MM.1S (cell line): ENCODE measurements around the gene CBLB.

Experiments used
- DNase-seq: peaks from one replicate; pipeline ENCODE4 v3.0.0-alpha.2; 2015
- H2AFZ ChIP-seq: fragments of 300-600 bp; sonication (generic); 2 replicates; pipeline ENCODE4 v1.6.0; 2016; ENCODE audit warnings: antibody characterized with exemption, low read length
- H3F3A ChIP-seq: fragments of 300-600 bp; sonication (generic); 2 replicates; pipeline ENCODE4 v1.6.1; 2016; ENCODE audit warnings: mild to moderate bottlenecking, antibody characterized with exemption, low read length, moderate library complexity, mixed read lengths; ENCODE audit not compliant: insufficient read depth
- H3K27ac ChIP-seq: fragments of 300-600 bp; sonication (generic); 2 replicates; pipeline ENCODE4 v1.5.1; 2016; ENCODE audit warnings: mild to moderate bottlenecking, low read length
- H3K27me3 ChIP-seq: fragments of 300-600 bp; sonication (generic); replicated peaks from 2 replicates; pipeline ENCODE4 v1.6.0; 2016; ENCODE audit warnings: low read length; ENCODE audit not compliant: insufficient read depth
- H3K36me3 ChIP-seq: fragments of 300-600 bp; sonication (generic); replicated peaks from 2 replicates; pipeline ENCODE4 v1.6.1; 2016; ENCODE audit warnings: mild to moderate bottlenecking, low read length, mixed read lengths; ENCODE audit not compliant: insufficient read depth
- H3K4me1 ChIP-seq: fragments of 300-600 bp; sonication (generic); 2 replicates; pipeline ENCODE4 v1.6.1; 2016; ENCODE audit warnings: low read length, mixed read lengths
- H3K4me2 ChIP-seq: fragments of 300-600 bp; sonication (generic); 2 replicates; pipeline ENCODE4 v1.6.0; 2016; ENCODE audit warnings: low read depth, low read length
- H3K4me3 ChIP-seq: fragments of 300-600 bp; sonication (generic); 2 replicates; pipeline ENCODE4 v1.5.1; 2016; ENCODE audit warnings: low read length, mixed read lengths
- H3K79me2 ChIP-seq: fragments of 300-600 bp; sonication (generic); 2 replicates; pipeline ENCODE4 v1.6.1; 2016; ENCODE audit warnings: mixed run types, low read length, mixed read lengths
- H3K9ac ChIP-seq: fragments of 300-600 bp; sonication (generic); 2 replicates; pipeline ENCODE4 v1.6.1; 2016; ENCODE audit warnings: low read length, mixed read lengths
- H3K9me2 ChIP-seq: fragments of 300-600 bp; sonication (generic); replicated peaks from 2 replicates; pipeline ENCODE4 v1.6.1; 2016; ENCODE audit warnings: mild to moderate bottlenecking, low read length, mixed read lengths; ENCODE audit not compliant: insufficient read depth
- H3K9me3 ChIP-seq: fragments of 300-600 bp; sonication (generic); replicated peaks from 2 replicates; pipeline ENCODE4 v1.6.1; 2016; ENCODE audit warnings: mild to moderate bottlenecking, low read length, mixed read lengths; ENCODE audit not compliant: insufficient read depth
- H4K20me1 ChIP-seq: fragments of 300-600 bp; sonication (generic); 2 replicates; pipeline ENCODE4 v1.6.1; 2016; ENCODE audit warnings: mild to moderate bottlenecking, low read length, moderate library complexity, mixed read lengths; ENCODE audit not compliant: insufficient read depth
- CTCF ChIP-seq: fragments of 300-600 bp; sonication (generic); IDR thresholded peaks from 2 replicates; pipeline ENCODE4 v1.5.1; 2016; ENCODE audit warnings: antibody characterized with exemption, low read length, mixed read lengths
- EZH2 ChIP-seq: fragments of 300-600 bp; sonication (generic); optimal IDR thresholded peaks from 2 replicates; pipeline ENCODE3; 2017; ENCODE audit warnings: low read depth, mild to moderate bottlenecking, antibody characterized with exemption, low read length, mixed read lengths
- EZH2phosphoT487 ChIP-seq: fragments of 300-600 bp; sonication (generic); IDR thresholded peaks from 2 replicates; pipeline ENCODE4 v1.6.1; 2018; ENCODE audit warnings: antibody characterized with exemption, low read length

CBLB gene

GRCh38 chr3:105700575-105700974 lies 168.2 kb downstream of the CBLB start:
- DNase-seq, result no peak
- H3K4me2 ChIP-seq, result no peak overlapping the region
- H3K4me3 ChIP-seq, result no peak overlapping the region
- no peak overlapping the region for H3K27ac ChIP-seq
- TF ChIP-seq EZH2phosphoT487, result no peak
- no peak for TF ChIP-seq EZH2
- no peak for TF ChIP-seq CTCF
- H3K27me3 ChIP-seq, result no peaks in the 10 kb centered on the region
- no peak overlapping the region for H3K9ac ChIP-seq
- H2AFZ ChIP-seq, result no peak overlapping the region
- no peaks in the 10 kb centered on the region for H3K9me3 ChIP-seq
- H3K36me3 ChIP-seq, result no peaks in the 10 kb centered on the region
- no peaks in the 10 kb centered on the region for H3K9me2 ChIP-seq
- H4K20me1 ChIP-seq, result no peaks in the 10 kb centered on the region
- no peaks in the 10 kb centered on the region for H3K79me2 ChIP-seq
- no peaks in the 10 kb centered on the region for H3K4me1 ChIP-seq
- H3F3A ChIP-seq, result no peaks in the 10 kb centered on the region

- Histone ChIP-seq H3K4me1 (no peaks in the 10 kb centered on the region), H3K36me3 (no peaks in the 10 kb centered on the region), H2AFZ (no peak overlapping the region), H3K9me3 (no peaks in the 10 kb centered on the region), H3K9me2 (no peaks in the 10 kb centered on the region), H3K4me3 (no peak overlapping the region), H4K20me1 (no peaks in the 10 kb centered on the region), H3K27ac (no peak overlapping the region), H3K9ac (no peak overlapping the region), H3K27me3 (no peaks in the 10 kb centered on the region), H3F3A (no peaks in the 10 kb centered on the region), H3K79me2 (no peaks in the 10 kb centered on the region), H3K4me2 (no peak overlapping the region)
- DNase-seq, result no peak
- TF ChIP-seq EZH2phosphoT487, result no peak
- no peak for TF ChIP-seq CTCF
- no peak for TF ChIP-seq EZH2
Measured at GRCh38 chr3:105691633-105692032, 177.2 kb downstream of the CBLB start.

- Histone ChIP-seq H3K4me1 (no peaks in the 10 kb centered on the region), H3K9ac (no peak overlapping the region), H2AFZ (no peak overlapping the region), H3K27ac (no peak overlapping the region), H3K79me2 (no peaks in the 10 kb centered on the region), H3K9me2 (no peaks in the 10 kb centered on the region), H4K20me1 (no peaks in the 10 kb centered on the region), H3K4me3 (no peak overlapping the region), H3K9me3 (no peaks in the 10 kb centered on the region), H3K27me3 (no peaks in the 10 kb centered on the region), H3K4me2 (no peak overlapping the region), H3K36me3 (no peaks in the 10 kb centered on the region), H3F3A (no peaks in the 10 kb centered on the region)
- no peak for DNase-seq
- TF ChIP-seq EZH2 (no peak), CTCF (no peak), EZH2phosphoT487 (no peak)
Measured at GRCh38 chr3:105691053-105691452, 177.8 kb downstream of the CBLB start.

GRCh38 chr3:105688821-105689220 lies 180.0 kb downstream of the CBLB start:
- H2AFZ ChIP-seq, result no peak overlapping the region
- no peak overlapping the region for H3K27ac ChIP-seq
- no peaks in the 10 kb centered on the region for H3K36me3 ChIP-seq
- TF ChIP-seq EZH2phosphoT487, result no peak
- no peak for TF ChIP-seq CTCF
- no peaks in the 10 kb centered on the region for H3F3A ChIP-seq
- no peak overlapping the region for H3K4me2 ChIP-seq
- no peak overlapping the region for H3K4me3 ChIP-seq
- no peaks in the 10 kb centered on the region for H3K79me2 ChIP-seq
- H3K9ac ChIP-seq, result no peak overlapping the region
- no peaks in the 10 kb centered on the region for H3K4me1 ChIP-seq
- H4K20me1 ChIP-seq, result no peaks in the 10 kb centered on the region
- DNase-seq, result no peak
- H3K27me3 ChIP-seq, result no peaks in the 10 kb centered on the region
- no peaks in the 10 kb centered on the region for H3K9me3 ChIP-seq
- H3K9me2 ChIP-seq, result no peaks in the 10 kb centered on the region
